GM19463 (cell line): ENCODE results near the gene CSMD2.

ENCODE experiments used
- ATAC-seq: cut with Tn5 transposase; IDR thresholded peaks from one replicate; pipeline ENCODE4 v1.9.1; 2021; ENCODE audit warnings: mild to moderate bottlenecking, moderate library complexity; ENCODE audit not compliant: unreplicated experiment

The CSMD2 gene

GRCh38 chr1:33696962-33697361 is 468.1 kb downstream of the CSMD2 start:
- ATAC-seq, result no peak

- ATAC-seq, result no peak
These were observed 468.7 kb downstream of the CSMD2 start for GRCh38 chr1:33696311-33696710.

- ATAC-seq, result no peak
These were observed 472.5 kb downstream of the CSMD2 start for GRCh38 chr1:33692206-33693188.

GRCh38 chr1:33687000-33687399 is 478.0 kb downstream of the CSMD2 start:
- ATAC-seq, result no peak

GRCh38 chr1:33686551-33686950 is 478.5 kb downstream of the CSMD2 start:
- no peak for ATAC-seq

- ATAC-seq, result no peak
These were observed 479.8 kb downstream of the CSMD2 start for GRCh38 chr1:33685256-33685655.

- no peak for ATAC-seq
These were observed 480.4 kb downstream of the CSMD2 start for GRCh38 chr1:33684396-33685179.

GRCh38 chr1:33683913-33684312 is 481.1 kb downstream of the CSMD2 start:
- no peak for ATAC-seq

GRCh38 chr1:33682371-33682770 is 482.7 kb downstream of the CSMD2 start:
- no peak for ATAC-seq

- no peak for ATAC-seq
These were observed 484.7 kb downstream of the CSMD2 start for GRCh38 chr1:33680281-33680840.

GRCh38 chr1:33670567-33670966 is 494.5 kb downstream of the CSMD2 start:
- ATAC-seq, result no peak

GRCh38 chr1:33668695-33669094 is 496.3 kb downstream of the CSMD2 start:
- no peak for ATAC-seq

- ATAC-seq, result no peak
These were observed 497.4 kb downstream of the CSMD2 start for GRCh38 chr1:33667386-33668282.

- no peak for ATAC-seq
These were observed 498.4 kb downstream of the CSMD2 start for GRCh38 chr1:33666616-33667015.

- no peak for ATAC-seq
These were observed 503.1 kb downstream of the CSMD2 start for GRCh38 chr1:33661811-33662454.

- no peak for ATAC-seq
These were observed 504.1 kb downstream of the CSMD2 start for GRCh38 chr1:33660956-33661355.

GRCh38 chr1:33660244-33660643 is 504.8 kb downstream of the CSMD2 start:
- ATAC-seq, result no peak

- no peak for ATAC-seq
These were observed 505.4 kb downstream of the CSMD2 start for GRCh38 chr1:33659641-33660040.

GRCh38 chr1:33657833-33658232 is 507.2 kb downstream of the CSMD2 start:
- ATAC-seq, result no peak

- ATAC-seq, result no peak
These were observed 508.5 kb downstream of the CSMD2 start for GRCh38 chr1:33656467-33657005.
